HG03378 (cell line): ENCODE results near the gene IFIH1.

Experiments used
- ATAC-seq: cut with Tn5 transposase; IDR thresholded peaks from one replicate; pipeline ENCODE4 v1.9.1; 2021; ENCODE audit warnings: mild to moderate bottlenecking, moderate library complexity; ENCODE audit not compliant: unreplicated experiment

IFIH1 gene

DNA sequence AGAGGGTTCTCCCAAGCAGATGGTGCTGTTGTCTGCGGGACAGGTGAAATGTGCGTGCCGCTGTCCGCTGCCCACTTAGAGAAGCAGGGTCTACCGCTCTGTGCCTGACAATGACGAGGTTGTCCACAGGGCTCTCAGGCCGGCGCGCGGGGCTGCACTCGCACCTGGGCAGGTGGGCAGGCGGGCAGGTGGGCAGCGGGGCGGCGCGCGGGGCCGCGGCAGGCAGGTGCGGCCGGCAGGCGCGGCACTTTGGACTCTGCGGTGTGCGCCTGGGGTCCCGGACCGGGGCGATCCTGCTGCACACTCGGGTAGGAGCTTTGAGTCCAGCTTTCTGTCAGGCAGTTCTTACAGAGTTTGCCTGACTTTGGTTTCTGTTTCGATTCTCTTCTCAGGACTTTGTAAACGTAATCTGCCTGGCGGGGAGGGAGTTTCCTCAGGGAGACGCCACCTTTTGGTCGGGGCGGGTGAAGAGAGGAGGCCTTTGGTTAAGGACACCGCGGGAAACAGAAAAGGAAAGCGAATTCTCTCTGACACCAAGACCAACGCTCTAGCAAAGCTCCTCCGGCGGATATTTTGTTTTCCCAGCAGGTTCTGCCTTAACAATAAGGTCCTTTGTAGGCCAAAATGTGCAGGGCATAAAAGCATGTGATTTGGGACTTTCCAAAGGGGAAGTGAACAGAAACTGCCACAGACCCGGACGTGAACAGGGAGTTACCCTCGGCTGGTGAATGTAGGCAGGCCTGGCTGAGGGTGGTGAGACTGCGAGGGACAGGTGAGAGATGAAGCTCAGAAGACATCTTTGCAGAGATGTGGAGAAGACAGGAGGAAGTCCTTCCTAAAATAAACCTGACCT is at the start of gene IFIH1:
IFIH1 (minus strand) TSS at position 357 of the 853 bp plus-strand sequence. CDS start 377 bp downstream, outside the sequence.
- peak; percentile 82 for ATAC-seq

DNA sequence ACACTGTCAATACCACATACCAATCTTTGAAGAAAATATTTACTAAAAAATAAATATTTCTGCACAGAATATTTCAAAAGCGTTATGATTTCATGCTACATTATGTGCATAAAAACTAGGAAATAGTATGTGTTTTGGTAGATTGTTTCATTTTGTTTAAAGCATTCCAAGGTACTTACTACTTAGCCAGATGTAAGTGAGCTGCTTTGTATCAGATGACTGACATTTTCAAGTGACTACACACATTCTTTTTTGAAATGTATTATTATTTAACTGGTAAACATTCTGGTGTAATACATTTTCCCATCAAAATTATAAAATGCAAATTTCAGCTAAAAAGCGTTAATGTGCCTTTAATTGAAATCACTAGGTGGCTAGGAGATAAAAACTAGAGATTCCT is 46.9 kb upstream of the IFIH1 start:
- ATAC-seq: no peak

DNA sequence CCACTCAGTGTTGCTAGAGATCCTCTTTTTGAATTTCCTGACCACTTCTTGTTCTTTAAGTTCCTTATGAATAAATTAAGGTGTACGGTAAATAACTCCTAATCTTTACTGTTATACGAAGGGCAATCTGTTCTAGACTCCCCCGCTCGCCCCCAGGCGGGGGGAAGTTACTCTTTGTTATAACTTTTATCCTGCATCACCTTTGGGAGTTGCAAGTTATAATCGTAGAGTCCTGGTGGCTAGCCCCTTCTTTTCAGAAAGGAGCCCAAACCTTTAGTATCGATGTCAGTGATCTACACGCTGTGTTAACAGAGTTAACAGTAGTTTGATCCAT is 26.1 kb upstream of the IFIH1 start:
- ATAC-seq: no peak

DNA sequence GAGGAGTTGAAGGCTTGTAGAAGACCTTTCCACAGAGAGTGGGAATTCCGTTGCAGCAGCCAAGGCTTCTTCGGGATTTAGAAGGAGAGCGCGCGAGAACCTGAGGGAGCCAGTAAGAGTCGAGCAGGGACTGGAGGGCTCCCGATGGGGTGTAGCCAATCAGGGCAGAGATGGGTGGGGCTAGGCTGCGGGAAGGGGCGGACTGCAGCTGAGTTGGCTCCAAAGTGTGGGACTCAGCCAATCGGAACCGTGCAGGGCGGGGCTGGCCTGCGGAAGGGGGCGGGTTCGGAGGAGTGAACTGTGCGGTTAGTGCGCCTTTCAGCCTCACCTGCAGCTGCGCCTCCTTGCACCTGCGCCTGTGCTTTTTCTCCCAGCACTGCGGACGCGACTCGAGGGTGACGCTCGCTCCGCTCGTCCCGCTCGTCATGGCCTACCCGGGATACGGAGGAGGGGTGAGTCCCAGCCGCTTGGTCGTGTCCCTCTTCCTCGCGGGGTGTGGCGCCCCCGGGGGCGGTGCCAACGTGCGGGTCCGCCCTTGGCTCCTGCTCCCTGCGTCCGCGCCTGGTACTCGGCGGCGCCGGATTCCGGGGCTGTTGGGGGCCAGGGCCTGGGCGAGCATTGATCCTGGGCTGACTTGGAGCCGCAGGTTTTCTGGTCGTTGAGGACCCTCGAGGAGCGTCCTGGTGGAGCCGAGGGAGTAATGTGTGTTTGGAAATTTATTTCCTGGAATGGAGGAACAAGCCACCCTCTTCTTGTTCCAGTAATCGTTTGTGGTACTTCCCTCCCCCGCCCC is 25.5 kb upstream of the IFIH1 start, which contains the start of gene GCA:
GCA (plus strand) TSS at position 309 of the 793 bp plus-strand sequence; CDS start at position 426, 117 bp downstream.
- peak; percentile 98 for ATAC-seq

DNA sequence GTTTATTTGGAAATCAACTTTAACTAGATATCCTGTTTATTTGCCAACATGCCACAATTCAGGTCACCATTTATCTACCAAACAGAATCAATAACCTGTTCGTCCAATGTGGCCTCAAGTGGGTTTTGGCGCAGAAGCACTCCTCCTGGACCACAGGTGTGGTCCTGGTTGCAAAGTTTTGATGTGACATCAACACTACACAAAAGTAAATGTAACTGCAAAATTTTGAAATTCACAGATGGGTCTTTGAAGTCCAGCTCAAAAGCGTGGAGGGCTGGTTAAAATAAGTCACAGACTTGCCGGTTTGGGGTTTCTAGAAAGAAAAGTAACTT is 25.0 kb upstream of the IFIH1 start:
- no peak for ATAC-seq

DNA sequence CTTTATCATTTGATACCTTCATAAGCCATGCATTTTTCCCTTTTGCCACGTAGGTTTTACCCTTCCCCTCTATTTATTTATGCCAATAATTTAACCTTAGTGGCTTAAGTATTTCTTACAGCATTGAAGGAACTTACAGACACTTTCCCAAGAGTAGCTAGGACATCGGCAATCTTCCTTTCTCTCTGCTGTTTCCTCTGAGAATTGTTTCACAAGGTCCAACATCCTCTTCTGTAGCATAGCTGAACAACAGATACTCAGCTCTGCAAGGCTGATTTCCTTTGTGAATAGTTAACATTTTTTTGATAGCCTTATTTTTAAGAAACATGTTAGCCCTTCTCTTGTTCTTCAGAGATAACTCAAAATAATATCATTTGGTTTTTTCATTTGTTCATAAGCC is 24.4 kb upstream of the IFIH1 start:
- ATAC-seq: no peak

DNA sequence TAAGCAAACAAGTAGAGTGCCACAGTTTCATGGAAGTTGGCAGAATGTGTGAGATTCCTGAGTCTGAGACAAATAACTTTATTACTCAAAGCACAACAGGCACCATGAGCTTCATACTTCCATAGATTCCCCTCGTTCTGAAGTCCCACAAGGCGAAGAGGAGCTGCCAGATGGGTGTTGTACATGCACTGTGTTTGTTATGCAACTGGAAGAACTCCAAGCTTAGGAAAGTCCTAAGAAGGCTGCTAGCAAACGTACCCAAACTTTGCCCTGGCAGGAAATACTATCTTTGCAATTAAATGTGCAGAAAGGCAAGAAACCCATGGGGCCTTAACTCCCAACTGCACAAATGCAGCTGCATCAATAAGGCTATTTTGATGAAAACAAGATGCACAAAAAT is 23.8 kb upstream of the IFIH1 start:
- no peak for ATAC-seq

DNA sequence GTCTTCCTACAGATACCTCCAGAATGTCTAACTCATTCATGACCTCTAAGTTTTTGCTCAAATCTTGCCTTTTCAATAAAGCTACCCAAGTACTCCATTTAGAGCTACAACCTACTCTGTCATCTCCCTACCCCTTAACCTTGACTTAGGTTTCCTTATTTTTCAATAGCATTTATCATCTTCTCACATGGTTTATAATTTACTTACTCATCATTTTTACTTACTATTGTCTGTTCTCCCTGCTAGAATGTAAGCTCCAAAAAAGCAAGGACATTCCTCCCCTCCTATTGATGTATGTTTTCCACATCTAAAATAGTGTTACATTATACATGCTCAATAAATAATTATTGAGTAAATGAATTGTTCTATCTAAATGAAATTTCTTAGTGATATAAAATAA is 22.3 kb upstream of the IFIH1 start:
- ATAC-seq: no peak

DNA sequence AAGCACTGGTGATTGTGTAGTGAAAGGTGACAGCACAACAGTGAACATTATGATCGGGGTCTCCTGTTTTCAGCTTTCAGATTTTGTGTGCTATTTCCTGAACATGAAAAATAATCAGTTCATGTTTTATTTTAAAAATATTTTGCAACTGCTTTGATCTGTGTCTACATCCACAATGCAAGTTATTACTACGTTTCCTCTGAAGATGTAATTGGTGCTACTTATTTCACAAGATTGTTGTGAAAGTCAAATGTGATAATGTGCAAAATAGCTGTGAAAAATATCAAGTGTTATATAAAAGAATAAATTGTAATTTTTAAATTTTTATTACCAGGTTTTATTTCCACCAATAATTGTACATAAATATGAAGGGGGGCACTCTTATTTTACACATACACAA is 19.4 kb upstream of the IFIH1 start:
- no peak for ATAC-seq

DNA sequence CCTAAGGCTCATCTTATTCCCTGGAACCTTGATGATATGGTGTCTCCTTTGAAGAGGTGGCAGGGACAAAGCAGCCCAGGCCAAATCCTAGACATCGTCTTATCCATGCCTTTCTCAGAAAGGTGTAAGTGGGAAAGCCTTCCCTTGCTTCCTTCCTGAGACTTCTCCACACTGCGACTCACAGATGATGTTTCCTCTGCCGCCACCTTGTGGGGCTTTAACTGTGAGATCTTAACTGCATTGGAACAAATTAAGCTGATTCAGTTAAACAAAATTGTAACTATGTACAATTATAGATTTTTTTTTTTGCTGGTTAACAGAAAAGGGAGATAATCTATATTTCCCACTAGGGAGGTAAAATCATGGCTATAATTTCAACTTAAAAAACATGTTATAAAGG is 15.5 kb upstream of the IFIH1 start:
- peak; percentile 57 for ATAC-seq

DNA sequence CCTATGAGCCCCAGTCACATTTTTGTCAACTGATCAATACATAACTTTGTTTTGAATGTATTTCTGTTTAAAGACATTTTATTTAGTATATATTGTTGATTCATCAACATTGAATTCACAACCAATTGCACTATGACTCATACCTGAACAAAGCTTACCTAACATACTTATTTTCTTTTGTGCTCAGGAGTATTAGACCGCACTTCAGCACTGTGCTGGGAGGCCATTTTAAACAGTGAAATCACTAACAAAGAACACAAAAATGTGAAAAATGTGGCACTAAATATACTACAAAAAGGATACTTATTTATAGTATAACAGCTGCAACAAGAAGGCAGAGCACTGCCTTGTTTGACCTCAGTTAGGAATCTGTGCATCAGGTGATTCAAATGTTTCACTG is 12.4 kb upstream of the IFIH1 start:
- ATAC-seq: no peak

DNA sequence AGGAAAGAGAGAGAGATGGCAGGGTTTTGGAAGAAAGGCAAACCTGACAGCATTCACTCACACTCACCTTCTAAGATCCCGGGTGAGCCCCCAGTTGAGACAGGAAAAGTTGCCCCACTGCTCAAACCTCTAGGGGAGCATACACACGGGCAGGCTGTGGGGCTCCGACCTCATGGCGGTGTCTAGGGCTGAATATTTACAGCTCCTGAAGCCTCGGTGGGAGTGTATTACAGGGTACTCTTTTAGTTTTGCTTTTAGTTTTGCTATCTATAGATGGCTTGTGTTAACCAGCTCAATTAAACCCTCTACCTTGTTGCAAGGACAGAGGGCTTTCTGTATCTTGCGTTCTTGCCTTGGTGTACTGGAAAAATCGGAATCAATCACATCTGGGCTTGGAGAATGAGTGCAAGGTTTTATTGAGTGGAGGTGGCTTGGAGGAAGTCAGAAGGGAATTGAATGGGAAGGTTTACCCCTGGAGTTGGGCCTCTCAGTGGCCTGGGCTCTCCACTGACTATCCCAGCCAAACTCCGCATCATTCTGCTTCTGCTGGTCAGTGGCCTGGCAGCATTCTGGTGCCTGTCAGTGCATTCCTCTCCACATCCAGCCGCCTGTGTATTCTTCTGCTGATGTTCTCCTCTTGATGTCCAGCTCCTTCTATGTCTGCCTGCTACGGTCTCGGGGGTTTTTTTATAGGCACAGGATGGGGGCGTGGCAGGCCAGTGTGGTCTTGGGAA is 10.1 kb upstream of the IFIH1 start:
- peak; percentile 80 for ATAC-seq

DNA sequence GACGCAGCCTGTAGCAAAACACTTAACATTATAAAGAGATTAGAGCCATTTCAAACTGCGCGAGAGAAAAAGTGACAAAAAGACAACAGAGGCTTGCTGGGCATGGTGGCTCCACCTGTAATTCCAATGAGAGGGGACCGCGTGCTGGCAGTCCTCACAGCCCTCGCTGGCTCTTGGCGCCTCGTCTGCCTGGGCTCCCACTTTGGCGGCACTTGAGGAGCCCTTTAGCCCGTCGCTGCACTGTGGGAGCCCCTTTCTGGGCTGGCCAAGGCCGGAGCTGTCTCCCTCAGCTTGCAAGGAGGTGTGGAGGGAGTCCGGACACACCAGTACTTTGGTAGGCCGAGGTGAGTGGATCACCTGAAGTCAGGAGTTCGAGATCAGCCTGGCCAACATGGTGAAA is 9.3 kb upstream of the IFIH1 start:
- no peak for ATAC-seq

DNA sequence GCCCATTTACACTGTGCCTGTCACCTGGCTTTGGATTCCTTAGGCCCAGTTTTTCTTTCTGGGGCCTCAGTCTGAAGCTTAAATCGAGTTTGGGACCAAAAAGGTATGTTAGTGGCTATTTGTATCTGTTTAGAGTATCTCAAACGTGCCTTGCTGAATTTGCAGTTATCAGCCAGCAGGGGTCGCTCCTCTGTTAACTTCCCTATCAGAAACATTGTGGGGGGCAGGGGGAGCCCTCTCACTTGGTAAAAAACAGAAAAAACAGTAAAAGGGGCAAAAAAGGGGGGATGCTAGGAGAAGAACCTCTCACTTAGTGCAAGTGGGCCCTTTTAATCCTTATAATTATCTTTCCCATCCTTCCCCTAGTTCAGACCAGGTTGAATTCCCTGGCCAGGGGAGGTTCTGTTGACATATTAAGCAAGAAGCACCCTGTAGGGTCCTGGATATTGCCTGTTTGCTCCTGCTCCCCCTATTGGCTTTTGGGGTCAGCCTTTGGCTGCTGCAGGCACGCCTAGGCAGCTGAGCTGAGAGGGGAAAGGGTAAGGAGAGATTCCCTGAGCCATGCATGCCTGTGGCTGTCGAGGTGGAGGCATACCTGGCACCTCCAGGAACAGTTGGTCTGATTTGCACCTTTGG is 8.8 kb upstream of the IFIH1 start:
- ATAC-seq: no peak

DNA sequence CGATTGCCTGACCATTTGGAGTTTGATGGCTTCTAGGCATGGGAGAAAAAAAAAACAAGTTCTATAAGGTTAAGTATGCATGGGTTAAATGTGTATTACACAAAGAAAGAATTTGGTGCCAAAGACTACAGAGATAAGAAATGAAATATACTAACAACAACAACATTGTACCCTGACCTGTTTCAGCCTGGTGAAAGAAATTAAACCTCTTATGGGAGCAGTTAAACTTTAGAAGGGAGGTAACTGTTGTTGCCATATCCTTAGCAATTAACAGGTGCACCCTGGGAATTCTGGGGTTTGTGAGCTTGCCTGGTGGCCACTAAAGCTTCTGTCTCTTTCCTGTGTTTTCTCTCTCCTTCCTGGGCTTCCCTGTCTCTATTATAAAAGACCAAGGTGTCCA is 6.5 kb upstream of the IFIH1 start:
- no peak for ATAC-seq

DNA sequence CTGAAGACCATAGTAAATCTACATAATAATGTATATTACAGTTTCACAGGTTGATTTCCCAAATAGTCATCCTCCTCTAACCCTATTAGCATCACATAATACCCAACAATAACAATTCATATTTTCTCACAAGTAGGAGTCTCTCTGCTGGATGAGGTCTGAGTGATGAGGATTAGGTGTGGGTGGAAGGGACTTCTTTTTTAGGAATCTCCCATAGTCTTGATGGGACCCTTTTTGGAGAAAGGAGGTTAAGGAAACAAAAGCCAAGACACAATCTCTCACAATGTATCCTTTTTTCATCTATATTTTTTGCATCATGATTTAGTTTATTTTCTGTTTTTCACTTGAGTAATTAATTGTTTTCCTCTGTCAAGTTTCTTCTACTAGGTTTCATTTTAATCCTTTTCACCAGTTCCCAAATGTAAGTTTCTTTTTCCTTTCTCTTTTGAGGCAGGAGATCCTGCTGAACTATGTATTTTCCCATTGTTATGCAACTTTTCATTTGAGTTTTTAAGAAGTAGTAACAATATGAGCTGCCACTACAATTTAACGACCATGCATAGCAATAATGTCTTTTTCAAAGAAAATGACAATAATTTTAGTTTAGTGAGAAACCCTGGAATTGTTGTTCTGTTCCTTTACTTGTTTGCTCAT is 2.5 kb upstream of the IFIH1 start:
- ATAC-seq: no peak

DNA sequence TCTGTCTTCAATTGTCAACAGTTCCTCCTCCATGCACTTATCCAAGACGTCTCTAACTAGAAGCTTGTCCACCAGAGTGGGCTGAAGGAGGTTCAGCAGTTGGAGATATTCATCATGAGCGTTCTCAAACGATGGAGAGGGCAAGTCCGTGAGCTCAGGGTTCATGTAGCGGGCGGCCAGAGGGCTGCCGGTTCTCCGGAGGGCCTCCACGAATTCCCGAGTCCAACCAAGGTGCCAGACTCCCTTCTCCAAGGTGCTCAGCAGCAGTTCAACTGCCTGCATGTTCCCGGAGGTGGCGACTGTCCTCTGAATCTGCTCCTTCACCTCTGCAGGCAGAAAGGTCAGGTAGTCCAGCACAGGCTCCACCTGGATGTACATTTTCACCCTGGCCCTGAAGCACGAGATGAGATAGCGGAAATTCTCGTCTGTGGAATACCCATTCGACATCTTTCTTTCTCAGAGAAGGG is 590 bp downstream of the IFIH1 start:
- peak; percentile 4 for ATAC-seq

DNA sequence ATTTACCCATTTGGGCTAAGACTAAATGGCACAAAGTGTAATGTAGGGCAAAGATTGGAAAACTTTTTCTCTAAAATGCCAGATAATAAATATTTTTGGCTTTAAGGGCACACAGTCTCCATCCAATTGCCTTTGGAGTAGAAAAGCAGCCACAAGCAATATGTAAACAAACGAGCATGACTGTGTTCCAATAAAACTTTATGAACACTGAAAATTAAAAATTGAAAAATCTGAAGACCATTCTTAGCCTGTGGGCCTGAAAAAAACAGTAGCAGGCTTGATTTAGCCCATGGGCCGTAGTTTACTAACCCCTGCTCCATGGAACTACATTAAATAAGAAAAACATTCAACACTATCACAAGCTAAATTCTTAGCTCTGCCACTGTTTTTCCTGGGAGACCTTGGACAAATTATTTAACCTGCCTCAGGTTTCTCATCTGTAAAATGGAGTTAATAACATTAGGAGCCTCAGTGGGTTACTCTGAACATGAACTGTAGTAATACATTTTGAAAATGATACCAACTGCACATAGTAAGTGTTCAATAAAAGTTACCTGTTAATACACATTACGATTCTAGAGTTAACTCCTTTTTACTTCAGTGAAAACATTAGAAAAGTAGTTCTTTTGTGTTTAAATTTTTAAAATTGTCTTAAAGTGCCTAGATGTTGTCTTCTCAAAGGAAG is 1.3 kb downstream of the IFIH1 start:
- ATAC-seq: no peak

DNA sequence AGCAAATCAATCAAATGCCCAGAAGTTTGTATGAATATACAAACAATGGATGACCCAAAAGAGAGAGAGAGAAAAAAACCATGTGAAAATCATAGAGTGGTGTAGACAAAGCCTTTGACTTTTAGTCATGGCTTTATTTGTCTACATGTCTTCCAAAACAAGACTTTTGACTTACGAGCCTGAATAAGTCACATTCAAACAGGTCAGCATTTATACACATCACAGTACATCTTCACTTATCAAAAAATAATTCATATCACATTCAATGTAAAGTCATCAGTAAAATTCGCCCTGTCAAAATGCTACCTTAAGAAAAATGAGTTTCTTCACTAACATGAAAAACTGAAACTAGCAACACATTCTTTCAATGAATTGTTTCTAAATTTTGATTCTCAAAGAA is 1.9 kb downstream of the IFIH1 start:
- ATAC-seq: no peak

DNA sequence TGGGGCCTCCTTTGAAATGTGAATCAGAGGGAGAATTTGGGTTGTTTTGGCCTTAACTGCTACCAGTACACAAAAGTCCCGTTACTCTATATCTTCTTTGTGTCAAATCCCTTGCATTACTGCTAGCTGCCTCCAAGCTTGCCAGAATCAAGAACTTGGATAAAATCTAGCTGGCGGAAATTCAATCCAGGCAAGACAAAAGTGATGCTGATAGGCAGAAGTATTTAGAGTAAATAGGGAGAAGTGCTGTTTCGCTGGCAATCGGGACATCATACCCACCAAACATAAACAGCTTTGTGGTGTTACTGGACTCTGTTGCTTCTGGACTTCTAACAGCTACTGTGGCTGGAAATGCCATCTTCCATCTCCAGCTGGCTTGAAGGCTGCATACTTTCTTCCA is 2.5 kb downstream of the IFIH1 start:
- ATAC-seq: no peak
